Neural crest cell (in vitro differentiated cells): Measurements from ENCODE around the gene NTM. TPM values are rescaled to one million over a fixed set of nuclear protein-coding genes. Genes with fewer than 3 reads are reported as not detected.

ENCODE experiments used
- DNase-seq: peaks from one replicate; pipeline ENCODE4 v3.0.0; 2021; ENCODE audit warnings: low read depth, mixed read lengths, low spot score
- H3K27ac Mint-ChIP-seq: one replicate; pipeline ENCODE4 v1.8.0; 2021; ENCODE audit warnings: mild to moderate bottlenecking, mixed read lengths; ENCODE audit not compliant: unreplicated experiment
- H3K27me3 Mint-ChIP-seq: 2 replicates; pipeline ENCODE4 v1.8.0; 2021; ENCODE audit warnings: low read depth, mild to moderate bottlenecking, mixed read lengths
- H3K36me3 Mint-ChIP-seq: 2 replicates; pipeline ENCODE4 v1.8.0; 2021; ENCODE audit warnings: low read depth, mild to moderate bottlenecking, mixed read lengths
- H3K4me1 Mint-ChIP-seq: 2 replicates; pipeline ENCODE4 v1.8.0; 2021; ENCODE audit warnings: mixed read lengths
- H3K4me3 Mint-ChIP-seq: one replicate; pipeline ENCODE4 v1.8.0; 2021; ENCODE audit warnings: mild to moderate bottlenecking, mixed read lengths
- H3K9me3 Mint-ChIP-seq: 2 replicates; pipeline ENCODE4 v1.8.0; 2021; ENCODE audit warnings: mixed read lengths
- CTCF ChIP-seq: fragments of 200-600 bp; sonication (generic); conservative IDR thresholded peaks from 2 replicates; pipeline ENCODE4 v1.5.0; 2021; ENCODE audit warnings: antibody characterized with exemption, mild to moderate bottlenecking
- total RNA-seq: library from RNA; stranded (reverse); gene quantifications from 2 replicates; pipeline ENCODE4 v1.2.1, GENCODE V29; 2021

Gene NTM
- total RNA-seq, 1 donor from 2014 or later, result 11.3 TPM

- no peak for DNase-seq
- no peaks in the 10 kb centered on the region for H3K27me3 Mint-ChIP-seq
- H3K4me1 Mint-ChIP-seq, result peaks cover 12% of the 10 kb centered on the region
- TF ChIP-seq CTCF, result no peak
- peak overlapping the region; percentile 13 for H3K27ac Mint-ChIP-seq
- no peak overlapping the region for H3K4me3 Mint-ChIP-seq
- H3K9me3 Mint-ChIP-seq, result peaks cover 5% of the 10 kb centered on the region
- peaks cover 4% of the 10 kb centered on the region for H3K36me3 Mint-ChIP-seq
Measured at GRCh38 chr11:131954146-131954545, 583.7 kb downstream of the NTM start.

GRCh38 chr11:131955904-131956303, 585.5 kb downstream of the NTM start:
- H3K4me1 Mint-ChIP-seq, result peaks cover 12% of the 10 kb centered on the region
- H3K27ac Mint-ChIP-seq, result no peak overlapping the region
- H3K4me3 Mint-ChIP-seq, result no peak overlapping the region
- peaks cover 4% of the 10 kb centered on the region for H3K36me3 Mint-ChIP-seq
- peaks cover 5% of the 10 kb centered on the region for H3K9me3 Mint-ChIP-seq
- no peak for TF ChIP-seq CTCF
- no peaks in the 10 kb centered on the region for H3K27me3 Mint-ChIP-seq
- DNase-seq, result no peak

GRCh38 chr11:131957201-131957600, 586.8 kb downstream of the NTM start:
- no peak for DNase-seq
- Mint-ChIP-seq H3K36me3 (peaks cover 4% of the 10 kb centered on the region), H3K27me3 (no peaks in the 10 kb centered on the region), H3K27ac (no peak overlapping the region), H3K4me1 (peaks cover 12% of the 10 kb centered on the region), H3K4me3 (no peak overlapping the region), H3K9me3 (peaks cover 5% of the 10 kb centered on the region)
- TF ChIP-seq CTCF, result no peak

- Mint-ChIP-seq H3K27me3 (no peaks in the 10 kb centered on the region), H3K27ac (no peak overlapping the region), H3K4me3 (no peak overlapping the region), H3K9me3 (peaks cover 5% of the 10 kb centered on the region), H3K36me3 (peaks cover 4% of the 10 kb centered on the region), H3K4me1 (peaks cover 12% of the 10 kb centered on the region)
- DNase-seq, result no peak
- no peak for TF ChIP-seq CTCF
Measured at GRCh38 chr11:131957875-131958274, 587.5 kb downstream of the NTM start.

GRCh38 chr11:131962818-131963217, 592.4 kb downstream of the NTM start:
- H3K36me3 Mint-ChIP-seq, result peaks cover 4% of the 10 kb centered on the region
- H3K4me3 Mint-ChIP-seq, result no peak overlapping the region
- TF ChIP-seq CTCF, result no peak
- H3K4me1 Mint-ChIP-seq, result peaks cover 16% of the 10 kb centered on the region
- H3K27ac Mint-ChIP-seq, result no peak overlapping the region
- H3K9me3 Mint-ChIP-seq, result peaks cover 5% of the 10 kb centered on the region
- no peaks in the 10 kb centered on the region for H3K27me3 Mint-ChIP-seq
- no peak for DNase-seq
